HG03469 (cell line): Measurements from ENCODE around the gene RIN3.

ENCODE experiments used
- ATAC-seq: cut with Tn5 transposase; IDR thresholded peaks from one replicate; pipeline ENCODE4 v1.9.1; 2021; ENCODE audit warnings: mild to moderate bottlenecking, moderate library complexity, moderate number of reproducible peaks; ENCODE audit not compliant: unreplicated experiment

The RIN3 gene

GRCh38 chr14:92644171-92644969 is 130.8 kb downstream of the RIN3 start:
- no peak for ATAC-seq

GRCh38 chr14:92644970-92645515 is 131.5 kb downstream of the RIN3 start:
- ATAC-seq: no peak

DNA sequence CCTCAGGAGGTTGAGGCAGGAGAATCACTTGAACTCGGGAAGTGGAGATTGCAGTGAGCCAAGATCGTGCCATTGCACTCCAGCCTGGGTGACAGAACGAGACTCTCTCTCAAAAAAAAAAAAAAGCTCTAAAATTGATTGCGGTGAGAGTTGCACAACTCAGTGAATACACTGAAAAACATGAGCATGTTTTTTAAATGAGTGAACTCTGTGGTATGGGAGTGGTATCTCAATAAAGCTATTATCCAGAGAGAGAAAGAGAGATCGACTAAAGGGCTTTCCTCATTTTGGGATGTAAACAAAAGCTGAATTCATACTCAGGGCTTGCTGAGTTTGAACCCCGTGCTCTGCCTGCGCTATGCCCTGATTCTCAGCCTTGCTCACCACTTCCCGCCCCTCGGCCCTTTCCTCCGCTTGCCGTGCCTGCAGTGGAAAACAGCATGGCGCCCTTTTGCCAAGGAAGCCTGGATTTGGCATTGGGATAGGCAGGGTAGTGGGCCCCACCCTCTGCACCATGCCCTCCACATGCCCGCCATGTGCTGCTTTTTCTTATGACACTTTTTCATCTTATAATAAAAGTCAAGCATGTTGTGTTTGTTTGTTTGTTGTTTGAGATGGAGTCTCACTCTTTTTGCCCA is 132.4 kb downstream of the RIN3 start:
- no peak for ATAC-seq

- no peak for ATAC-seq
These were observed 133.6 kb downstream of the RIN3 start for GRCh38 chr14:92646952-92647796.

- ATAC-seq: no peak
These were observed 134.3 kb downstream of the RIN3 start for GRCh38 chr14:92647797-92648279.

- no peak for ATAC-seq
These were observed 135.5 kb downstream of the RIN3 start for GRCh38 chr14:92649066-92649465.

- no peak for ATAC-seq
These were observed 136.5 kb downstream of the RIN3 start for GRCh38 chr14:92649934-92650545.

DNA sequence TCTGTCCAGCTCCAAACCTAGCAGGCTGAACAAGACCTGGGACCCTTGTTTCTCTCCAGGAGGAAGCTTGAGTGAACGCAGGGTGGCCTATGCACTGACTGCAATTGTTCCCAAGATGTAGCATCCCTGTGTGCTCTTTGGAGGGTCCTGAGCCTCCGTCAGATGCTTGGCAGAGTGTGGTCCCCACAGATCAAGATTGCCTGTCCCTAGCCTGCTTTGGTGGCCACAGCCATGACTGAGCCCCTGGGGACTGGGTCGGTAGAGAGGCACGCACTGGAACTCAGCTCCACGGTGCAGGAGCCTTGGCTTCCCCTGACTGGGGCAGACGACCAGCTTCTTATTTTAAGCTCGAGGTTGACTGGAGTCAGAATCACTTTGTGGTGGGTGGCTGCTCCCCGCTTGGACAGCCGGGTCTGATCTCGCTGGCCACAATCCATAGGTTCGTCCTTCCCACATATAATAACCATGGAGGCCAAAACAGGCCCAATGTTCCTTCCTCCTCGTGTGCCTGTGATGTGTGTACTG is 137.1 kb downstream of the RIN3 start:
- peak; percentile 15 for ATAC-seq

GRCh38 chr14:92651106-92651757 is 137.7 kb downstream of the RIN3 start:
- ATAC-seq: peak; percentile 53

DNA sequence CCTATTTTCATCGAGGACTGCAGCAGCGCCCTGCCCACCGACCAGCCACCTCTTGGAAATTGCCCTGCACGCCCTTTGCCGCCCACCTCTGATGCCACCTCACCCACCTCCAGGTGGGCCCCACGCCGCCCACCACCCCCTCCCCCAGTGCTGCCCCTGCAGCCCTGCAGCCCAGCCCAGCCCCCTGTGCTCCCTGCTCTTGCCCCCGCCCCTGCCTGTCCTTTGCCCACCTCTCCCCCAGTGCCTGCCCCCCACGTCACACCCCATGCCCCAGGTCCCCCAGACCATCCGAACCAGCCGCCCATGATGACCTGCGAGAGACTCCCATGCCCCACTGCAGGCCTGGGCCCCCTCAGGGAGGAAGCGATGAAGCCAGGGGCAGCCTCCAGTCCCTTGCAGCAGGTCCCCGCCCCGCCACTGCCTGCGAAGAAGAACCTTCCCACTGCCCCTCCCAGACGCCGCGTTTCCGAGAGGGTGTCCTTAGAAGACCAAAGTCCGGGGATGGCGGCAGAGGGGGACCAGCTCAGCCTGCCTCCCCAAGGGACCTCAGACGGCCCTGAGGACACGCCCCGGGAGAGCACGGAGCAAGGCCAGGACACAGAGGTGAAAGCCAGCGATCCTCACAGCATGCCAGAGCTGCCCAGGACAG is 138.3 kb downstream of the RIN3 start:
- ATAC-seq: no peak

GRCh38 chr14:92652413-92653151 is 139.0 kb downstream of the RIN3 start:
- ATAC-seq: no peak

DNA sequence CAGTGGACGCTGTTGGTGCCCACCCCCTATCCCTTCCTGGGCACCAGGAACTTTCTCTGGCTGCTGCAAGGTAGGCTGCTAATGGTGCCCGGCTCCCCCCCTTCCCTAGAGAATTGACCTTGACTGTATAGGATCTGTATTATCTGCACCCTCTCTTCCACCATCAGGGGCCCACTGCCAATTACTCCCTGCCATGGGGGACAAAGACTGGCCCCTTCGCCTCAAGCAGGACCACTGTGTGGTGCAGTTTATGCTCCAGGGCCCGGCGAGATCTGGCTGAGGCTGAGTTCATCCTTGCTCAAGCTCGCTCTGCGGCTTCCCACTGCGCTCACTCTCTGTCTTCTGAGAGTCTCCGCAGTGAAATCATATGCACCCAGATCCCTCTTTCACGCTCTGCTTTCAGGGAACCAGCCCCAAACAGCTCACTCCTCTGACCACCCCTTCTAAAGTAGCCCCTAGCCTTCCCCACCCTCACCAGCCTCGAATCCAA is 139.6 kb downstream of the RIN3 start:
- ATAC-seq: no peak

GRCh38 chr14:92654239-92654901 is 140.8 kb downstream of the RIN3 start:
- ATAC-seq: no peak

- ATAC-seq: no peak
These were observed 142.0 kb downstream of the RIN3 start for GRCh38 chr14:92655419-92656201.

DNA sequence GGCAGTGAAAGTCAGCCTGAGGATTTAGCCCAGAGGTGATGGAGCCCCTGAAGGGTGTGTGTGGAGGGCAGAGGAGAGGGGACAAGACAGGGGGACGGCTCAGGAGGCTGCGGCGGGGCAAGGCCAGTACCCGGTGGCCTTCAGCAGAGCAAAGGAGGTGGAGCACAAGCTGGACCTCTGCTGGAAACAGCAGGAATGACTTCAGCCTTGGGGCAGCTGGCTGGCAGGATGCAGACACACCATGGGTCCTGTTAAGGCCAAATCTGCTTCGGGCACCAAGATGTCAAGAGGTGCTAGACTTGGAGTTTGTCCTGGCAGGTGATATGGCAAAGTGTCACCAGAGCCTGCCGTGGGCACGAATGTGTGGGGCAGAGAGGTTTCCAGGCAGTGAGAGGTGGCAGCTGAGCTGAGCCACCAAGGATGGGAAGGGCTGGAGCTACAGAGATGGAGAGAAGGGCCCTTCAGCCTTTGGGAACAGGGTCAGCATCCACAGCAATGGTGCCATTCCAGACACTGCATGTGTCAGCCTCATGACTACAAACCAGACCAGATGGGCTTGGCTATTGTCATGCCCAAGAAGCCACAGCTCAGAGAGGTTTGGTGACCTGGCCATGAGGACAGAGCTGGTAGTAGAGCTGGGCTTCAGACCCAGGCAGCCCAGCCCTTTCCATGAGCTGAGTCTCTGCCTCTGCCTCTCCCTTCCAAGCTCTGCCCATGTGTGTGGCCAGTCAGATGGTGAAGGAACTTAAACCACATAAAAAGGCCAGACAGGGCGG is 142.9 kb downstream of the RIN3 start:
- no peak for ATAC-seq

DNA sequence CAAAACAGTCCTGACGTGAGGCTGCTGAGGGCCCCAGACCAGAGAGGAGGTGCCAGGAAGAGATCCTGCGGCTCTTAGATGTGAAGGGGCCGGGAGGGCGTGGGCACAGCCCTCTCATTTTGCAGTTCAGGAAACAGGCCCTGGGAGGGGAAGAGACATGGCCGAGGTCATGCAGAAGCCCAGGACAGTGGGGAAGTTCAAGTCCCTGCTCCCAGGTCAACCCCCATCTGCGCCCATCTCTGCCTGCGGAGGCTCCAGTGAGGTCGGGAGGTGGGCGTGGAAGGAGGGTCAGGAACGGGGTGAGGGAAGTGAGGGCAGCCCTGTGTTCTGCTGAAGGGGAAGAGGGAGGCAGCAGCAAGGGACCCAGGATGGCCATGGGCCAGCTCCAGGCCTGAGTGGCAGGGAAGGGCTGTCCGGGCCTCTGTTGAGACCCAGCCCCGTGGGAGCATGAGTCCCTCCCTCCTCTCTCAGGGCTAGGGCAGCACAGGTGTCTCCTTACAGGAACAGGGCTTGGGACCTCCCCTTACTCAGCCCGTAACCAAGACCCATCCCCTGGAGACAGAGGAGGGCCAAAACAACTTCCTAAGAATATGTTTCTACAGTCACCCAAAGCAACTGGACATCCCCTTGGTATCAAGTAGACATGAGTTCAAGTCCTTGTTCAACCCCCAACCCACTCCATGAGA is 144.0 kb downstream of the RIN3 start:
- no peak for ATAC-seq
